CD14-positive monocyte (primary cell): ENCODE data around the gene ABHD12. TPM values are rescaled to one million over a fixed set of nuclear protein-coding genes. Genes with fewer than 3 reads are reported as not detected.

Experiments used
- DNase-seq, 3 donors: peaks; one replicate each; pipeline ENCODE4 v3.0.0-alpha.2; 2011 to 2022
- H2AFZ ChIP-seq: 2 replicates; pipeline ENCODE4 v1.6.0; 2012; ENCODE audit warnings: mild to moderate bottlenecking, low read depth, low read length, inconsistent platforms; ENCODE audit not compliant: insufficient read depth, poor library complexity, severe bottlenecking
- H3K27ac ChIP-seq, 2 donors: 1 replicate in 1 of 2; 2 replicates in 1 of 2; pipeline ENCODE4 v1.5.1; 2012 to 2013; ENCODE audit warnings: low read length in 2 of 2, control low read depth in 1 of 2, inconsistent platforms in 1 of 2, low read depth in 1 of 2, mild to moderate bottlenecking in 1 of 2
- H3K27me3 ChIP-seq, 2 donors: one replicate each; pipeline versions ENCODE4 v1.6.0 to v1.6.1; 2011 to 2013; ENCODE audit warnings: low read length in 2 of 2; ENCODE audit not compliant: control insufficient read depth in 2 of 2, insufficient read depth in 2 of 2
- H3K36me3 ChIP-seq, 2 donors: replicated peaks in 1 of 2; 1 replicate in 1 of 2; 2 replicates in 1 of 2; pipeline versions ENCODE4 v1.5.1 to v1.6.1; 2012 to 2013; ENCODE audit warnings: low read length in 2 of 2, control low read depth in 1 of 2, inconsistent platforms in 1 of 2, mild to moderate bottlenecking in 1 of 2; ENCODE audit not compliant: insufficient read depth in 2 of 2, control insufficient read depth in 1 of 2
- H3K4me1 ChIP-seq, 2 donors: 1 replicate in 1 of 2; 2 replicates in 1 of 2; pipeline versions ENCODE4 v1.5.1 to v1.6.1; 2012 to 2013; ENCODE audit warnings: low read length in 2 of 2, control low read depth in 1 of 2, inconsistent platforms in 1 of 2, mild to moderate bottlenecking in 1 of 2, moderate library complexity in 1 of 2; ENCODE audit not compliant: insufficient read depth in 2 of 2, control insufficient read depth in 1 of 2
- H3K4me2 ChIP-seq: replicated peaks from 2 replicates; pipeline ENCODE3; 2012; ENCODE audit warnings: low read length, moderate library complexity, mild to moderate bottlenecking; ENCODE audit not compliant: poor library complexity, severe bottlenecking; ENCODE audit errors: extremely low read depth
- H3K4me3 ChIP-seq, 3 experiments: fragments of 200-600 bp in 1 of 3; sonication (generic) in 1 of 3; replicated peaks in 1 of 3; 1 replicate in 2 of 3; 2 replicates in 1 of 3; pipeline ENCODE4 v1.5.1; 2011 to 2013; ENCODE audit warnings: low read length in 3 of 3, mild to moderate bottlenecking in 3 of 3, control low read depth in 2 of 3, low read depth in 2 of 3, inconsistent platforms in 1 of 3, moderate library complexity in 1 of 3
- H3K79me2 ChIP-seq: 2 replicates; pipeline ENCODE4 v1.6.0; 2012; ENCODE audit warnings: mild to moderate bottlenecking, control low read depth, inconsistent platforms, low read length, moderate library complexity; ENCODE audit not compliant: insufficient read depth
- H3K9ac ChIP-seq: 2 replicates; pipeline ENCODE4 v1.6.0; 2017; ENCODE audit warnings: low read length, mild to moderate bottlenecking; ENCODE audit not compliant: insufficient read depth, poor library complexity, severe bottlenecking
- H3K9me3 ChIP-seq, 2 donors: replicated peaks in 1 of 2; 1 replicate in 1 of 2; 2 replicates in 1 of 2; pipeline versions ENCODE4 v1.5.1 to v1.6.1; 2012 to 2013; ENCODE audit warnings: low read length in 2 of 2, control low read depth in 1 of 2; ENCODE audit not compliant: control insufficient read depth in 1 of 2, insufficient read depth in 1 of 2
- H4K20me1 ChIP-seq: 2 replicates; pipeline ENCODE4 v1.6.0; 2012; ENCODE audit warnings: mild to moderate bottlenecking, low read length, control low read depth, moderate library complexity; ENCODE audit not compliant: insufficient read depth
- H3K27ac Mint-ChIP-seq, 7 donors: one replicate each; pipeline ENCODE4 v1.8.0; 2020; ENCODE audit warnings: mild to moderate bottlenecking in 7 of 7, mixed read lengths in 7 of 7, moderate library complexity in 6 of 7, inconsistent platforms in 2 of 7
- H3K27me3 Mint-ChIP-seq, 3 donors: one replicate each; pipeline ENCODE4 v1.8.0; 2021 to 2022; ENCODE audit warnings: low read depth in 3 of 3, mild to moderate bottlenecking in 3 of 3, mixed read lengths in 3 of 3, moderate library complexity in 3 of 3, inconsistent platforms in 1 of 3
- H3K36me3 Mint-ChIP-seq, 2 donors: one replicate each; pipeline ENCODE4 v1.8.0; 2020; ENCODE audit warnings: mixed read lengths in 2 of 2, inconsistent platforms in 1 of 2, mild to moderate bottlenecking in 1 of 2
- H3K4me1 Mint-ChIP-seq: one replicate; pipeline ENCODE4 v1.8.0; 2020; ENCODE audit warnings: mild to moderate bottlenecking, mixed read lengths
- H3K4me3 Mint-ChIP-seq, 2 donors: one replicate each; pipeline ENCODE4 v1.8.0; 2020; ENCODE audit warnings: mild to moderate bottlenecking in 2 of 2, mixed read lengths in 2 of 2, moderate library complexity in 1 of 2
- H3K9me3 Mint-ChIP-seq, 7 donors: one replicate each; pipeline ENCODE4 v1.8.0; 2020 to 2022; ENCODE audit warnings: mixed read lengths in 7 of 7, mild to moderate bottlenecking in 6 of 7, moderate library complexity in 6 of 7, inconsistent platforms in 2 of 7
- WGBS: methylation state at CpG from one replicate; pipeline ENCODE4 v1.1.5; 2013; ENCODE audit warnings: missing lambda C conversion rate; ENCODE audit not compliant: insufficient coverage; 5-methylcytosine and 5-hydroxymethylcytosine counted together
- intact Hi-C, 2 donors: fragments of 100-400 bp; cut with micrococcal nuclease; formaldehyde crosslinking; loops; one replicate each; pipeline versions ENCODE4 v1.15.0 to v1.15.1; 2023
- polyA plus RNA-seq, 3 donors: library from polyadenylated mRNA; depleted of rRNA in 1 of 3; unstranded in 2 of 3; stranded (reverse) in 1 of 3; fragments of 300-500 nt in 2 of 3; fragments of >200 nt in 1 of 3; fragmentation: Illumina TruSeq in 2 of 3; gene quantifications; 1 replicate in 2 of 3; 2 replicates in 1 of 3; pipeline ENCODE4 v1.2.3, GENCODE V29; 2012 to 2021
- TF ChIP-seq, protein P1 (sequence below): fragments of 200-600 bp; IDR thresholded peaks from one replicate; pipeline ENCODE4 v1.8.0; 2022; ENCODE audit warnings: antibody characterized with exemption, mild to moderate bottlenecking

Gene ABHD12
- polyA plus RNA-seq, 3 donors = 20.3 to 34.5 (median 32.1) TPM

DNA sequence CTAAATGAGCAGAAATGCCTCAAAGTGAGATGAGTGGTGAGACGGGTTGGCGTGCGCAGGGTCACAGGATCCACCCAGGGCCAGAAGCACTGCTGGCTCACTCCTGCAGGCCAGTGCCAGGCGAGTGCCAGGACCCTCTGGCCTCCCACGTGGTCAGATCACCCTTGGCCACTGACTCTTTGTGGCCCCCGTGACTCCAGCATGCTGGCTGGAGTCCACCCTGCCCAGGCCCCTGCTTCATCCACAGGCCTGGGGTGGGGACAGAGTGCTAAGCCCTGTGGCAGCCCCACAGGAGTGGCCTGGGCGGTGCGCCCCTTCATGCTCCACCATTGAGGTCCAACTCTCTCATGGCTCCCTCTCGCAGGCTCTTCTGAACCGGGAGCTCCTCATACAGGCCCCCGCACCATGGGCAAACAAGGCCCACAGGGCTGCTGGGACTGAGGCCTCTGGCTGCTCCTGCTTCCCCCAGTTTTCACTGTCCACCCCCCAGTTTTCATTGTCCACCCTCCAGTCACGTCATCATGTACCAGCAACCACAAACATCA lies 61.6 kb downstream of the ABHD12 start:
- Histone ChIP-seq H3K4me2 (no peak overlapping the region), H3K4me3 (no peak overlapping the region), H3K9me3 (no peaks in the 10 kb centered on the region), H3K27ac (peak overlapping the region in 1 of 2 donors; percentile 36), H3K4me1 (peaks cover 14 to 16% of the 10 kb centered on the region in 2 donors), H2AFZ (no peak overlapping the region), H3K36me3 (no peaks in the 10 kb centered on the region), H3K27me3 (no peaks in the 10 kb centered on the region), H3K9ac (no peak overlapping the region), H4K20me1 (no peaks in the 10 kb centered on the region), H3K79me2 (peaks cover 13% of the 10 kb centered on the region)
- Mint-ChIP-seq H3K9me3 (peaks cover 0 to 7% (median 4%) of the 10 kb centered on the region in 7 donors), H3K4me3 (no peak overlapping the region), H3K27ac (peak overlapping the region in 2 of 7 donors; percentile 41 to 61), H3K27me3 (peaks cover 0 to under 1% (median 0%) of the 10 kb centered on the region in 3 donors), H3K4me1 (peaks cover 25% of the 10 kb centered on the region), H3K36me3 (peaks cover 7 to 18% of the 10 kb centered on the region in 2 donors)
- DNase-seq = no peak
- intact Hi-C loops = no loop called here
- TF ChIP-seq, protein P1, sequence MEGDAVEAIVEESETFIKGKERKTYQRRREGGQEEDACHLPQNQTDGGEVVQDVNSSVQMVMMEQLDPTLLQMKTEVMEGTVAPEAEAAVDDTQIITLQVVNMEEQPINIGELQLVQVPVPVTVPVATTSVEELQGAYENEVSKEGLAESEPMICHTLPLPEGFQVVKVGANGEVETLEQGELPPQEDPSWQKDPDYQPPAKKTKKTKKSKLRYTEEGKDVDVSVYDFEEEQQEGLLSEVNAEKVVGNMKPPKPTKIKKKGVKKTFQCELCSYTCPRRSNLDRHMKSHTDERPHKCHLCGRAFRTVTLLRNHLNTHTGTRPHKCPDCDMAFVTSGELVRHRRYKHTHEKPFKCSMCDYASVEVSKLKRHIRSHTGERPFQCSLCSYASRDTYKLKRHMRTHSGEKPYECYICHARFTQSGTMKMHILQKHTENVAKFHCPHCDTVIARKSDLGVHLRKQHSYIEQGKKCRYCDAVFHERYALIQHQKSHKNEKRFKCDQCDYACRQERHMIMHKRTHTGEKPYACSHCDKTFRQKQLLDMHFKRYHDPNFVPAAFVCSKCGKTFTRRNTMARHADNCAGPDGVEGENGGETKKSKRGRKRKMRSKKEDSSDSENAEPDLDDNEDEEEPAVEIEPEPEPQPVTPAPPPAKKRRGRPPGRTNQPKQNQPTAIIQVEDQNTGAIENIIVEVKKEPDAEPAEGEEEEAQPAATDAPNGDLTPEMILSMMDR = no peak
- WGBS = 98% methylated on average over 11 of the region's 12 CpGs

DNA sequence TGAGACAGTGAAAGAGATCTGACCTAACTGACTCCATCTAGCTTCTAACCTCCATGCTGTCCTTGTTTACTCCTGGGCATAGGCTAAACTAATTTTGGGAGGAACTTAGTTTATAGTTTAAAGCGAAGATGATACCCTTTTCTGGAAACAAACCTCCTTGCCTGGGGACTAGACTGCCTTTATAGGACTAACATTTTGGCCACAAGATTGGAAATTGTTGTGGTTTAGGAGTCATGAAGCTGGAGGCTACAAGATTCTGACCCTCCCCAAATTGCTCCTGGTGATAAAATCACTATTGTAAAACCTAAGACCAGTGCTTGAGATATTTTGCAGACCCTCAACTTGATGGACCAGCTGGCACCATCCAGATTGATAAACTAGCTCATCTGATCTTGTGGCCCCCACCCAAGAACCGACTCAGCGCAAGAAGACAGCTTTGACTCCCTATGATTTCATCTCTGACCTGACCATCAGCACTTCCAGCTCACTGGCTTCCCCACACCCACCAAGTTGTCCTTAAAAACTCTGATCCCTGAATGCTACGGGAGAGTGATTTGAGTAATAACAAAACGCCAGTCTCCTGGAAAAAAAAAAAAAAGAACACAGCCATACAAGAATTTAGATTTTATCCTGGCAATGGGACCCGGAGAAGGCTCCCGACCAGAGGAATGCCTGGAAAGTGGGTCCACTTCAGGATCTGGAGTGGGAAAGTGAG lies 63.0 kb downstream of the ABHD12 start:
- peaks cover 21 to 23% of the 10 kb centered on the region in 2 donors for H3K4me1 ChIP-seq
- no peak overlapping the region for H3K4me3 Mint-ChIP-seq
- H3K79me2 ChIP-seq = peaks cover 21% of the 10 kb centered on the region
- H3K27ac Mint-ChIP-seq = peak overlapping the region in 2 of 7 donors; percentile 18 to 61
- peaks cover 13 to 24% of the 10 kb centered on the region in 2 donors for H3K36me3 Mint-ChIP-seq
- H3K27me3 Mint-ChIP-seq = peaks cover 0 to 1% (median 0%) of the 10 kb centered on the region in 3 donors
- intact Hi-C loops = no loop called here
- TF ChIP-seq, protein P1 = no peak
- H3K9me3 ChIP-seq = no peaks in the 10 kb centered on the region
- peaks cover 0 to 3% (median 2%) of the 10 kb centered on the region in 7 donors for H3K9me3 Mint-ChIP-seq
- 100% methylated on average over 3 of the region's 7 CpGs for WGBS
- DNase-seq = no peak
- H3K27me3 ChIP-seq = no peaks in the 10 kb centered on the region
- H3K4me3 ChIP-seq = no peak overlapping the region
- H3K4me2 ChIP-seq = no peak overlapping the region
- H3K9ac ChIP-seq = no peak overlapping the region
- H2AFZ ChIP-seq = no peak overlapping the region
- no peaks in the 10 kb centered on the region for H4K20me1 ChIP-seq
- H3K4me1 Mint-ChIP-seq = peaks cover 31% of the 10 kb centered on the region
- peaks cover 0 to 8% of the 10 kb centered on the region in 2 donors for H3K36me3 ChIP-seq
- H3K27ac ChIP-seq = no peak overlapping the region
